Panc1 (cell line): ENCODE data around the gene TMEM109. TPM values are rescaled to one million over a fixed set of nuclear protein-coding genes. Genes with fewer than 3 reads are reported as not detected.

Experiments
- ATAC-seq: fragments of 200-7000 bp; cut with Tn5 transposase; 2 replicates; pipeline ENCODE4 v1.9.1; 2020; ENCODE audit warnings: mild to moderate bottlenecking, moderate library complexity
- BruUV-seq: library from RNA; stranded (reverse); fragments of 400-500 nt; replicated peaks from 2 replicates; lab custom pipeline; 2021; lab: Mats Ljungman, UMichigan
- CTCF ChIA-PET: fragments of 300-600 bp; sonication (Branson Sonifier 250); formaldehyde crosslinking; loops from one replicate; lab custom pipeline; 2022; ENCODE audit warnings: antibody characterized with exemption; lab: Charles Lee
- POLR2A ChIA-PET: fragments of 300-600 bp; sonication (Branson Sonifier 250); formaldehyde crosslinking; loops from one replicate; lab custom pipeline; 2022; ENCODE audit warnings: antibody characterized with exemption; lab: Charles Lee
- DNase-seq: peaks from one replicate; pipeline ENCODE4 v3.0.0-alpha.2; 2010; ENCODE audit warnings: low read depth, low spot score
- H3K27ac ChIP-seq: 2 replicates; pipeline ENCODE4 v1.5.1; 2011; ENCODE audit warnings: mild to moderate bottlenecking, low read length, inconsistent platforms
- H3K27me3 ChIP-seq: fragments of 200-500 bp; sonication (Bioruptor generic); 2 replicates; pipeline ENCODE4 v1.6.0; 2014; ENCODE audit warnings: low read length, inconsistent platforms; ENCODE audit not compliant: control insufficient read depth, insufficient read depth
- H3K36me3 ChIP-seq: fragments of 200-500 bp; sonication (Bioruptor generic); 2 replicates; pipeline ENCODE4 v1.5.1; 2014; ENCODE audit warnings: inconsistent platforms, mild to moderate bottlenecking, low read length, moderate library complexity; ENCODE audit not compliant: control insufficient read depth, insufficient read depth
- H3K4me1 ChIP-seq: 2 replicates; pipeline ENCODE4 v1.5.1; 2011; ENCODE audit warnings: inconsistent platforms, mild to moderate bottlenecking, low read length, moderate library complexity; ENCODE audit not compliant: control insufficient read depth, insufficient read depth
- H3K4me3 ChIP-seq, 2 experiments: 2 replicates each; pipeline ENCODE4 v1.5.1; 2011 to 2012; ENCODE audit warnings: low read depth in 2 of 2, low read length in 2 of 2, mild to moderate bottlenecking in 2 of 2, inconsistent platforms in 1 of 2, moderate library complexity in 1 of 2
- H3K9me3 ChIP-seq: fragments of 200-500 bp; sonication (Bioruptor generic); 2 replicates; pipeline ENCODE4 v1.5.1; 2014; ENCODE audit warnings: low read depth, mild to moderate bottlenecking, inconsistent platforms, low read length, moderate library complexity; ENCODE audit not compliant: control insufficient read depth, insufficient read depth
- CTCF ChIP-seq: fragments of 450-650 bp; IDR thresholded peaks from 2 replicates; pipeline ENCODE4 v1.5.1; 2017; ENCODE audit warnings: mild to moderate bottlenecking
- POLR2AphosphoS5 ChIP-seq: IDR thresholded peaks from 2 replicates; pipeline ENCODE4 v1.6.1; 2012; ENCODE audit warnings: mild to moderate bottlenecking, low read depth, low read length, moderate library complexity
- SIN3A ChIP-seq: IDR thresholded peaks from 2 replicates; pipeline ENCODE4 v1.6.1; 2012; ENCODE audit warnings: low read depth, mild to moderate bottlenecking, low read length, moderate library complexity, borderline replicate concordance; ENCODE audit not compliant: insufficient read depth
- TCF7L2 ChIP-seq: IDR thresholded peaks from 2 replicates; pipeline ENCODE4 v1.6.1; 2011; ENCODE audit warnings: mild to moderate bottlenecking, low read depth, low read length, inconsistent platforms
- in situ Hi-C: cut with HindIII; loops from 2 replicates; pipeline ENCODE4 v1.10.0; 2016; ENCODE audit warnings: low sequenced_read_pairs, low pct_unique_long_range_greater_than_20kb
- intact Hi-C: fragments of 100-400 bp; cut with micrococcal nuclease; formaldehyde crosslinking; loops from one replicate; pipeline ENCODE4 v1.10.0; 2022; ENCODE audit not compliant: unreplicated experiment
- total RNA-seq: library from RNA; stranded (reverse); gene quantifications from one replicate; pipeline ENCODE4 v1.2.1, GENCODE V29; 2021; ENCODE audit not compliant: unreplicated experiment
- TF ChIP-seq, protein P1 (sequence below), 2 experiments: IDR thresholded peaks; 2 replicates each; pipeline ENCODE4 v1.6.1; 2011 to 2012; ENCODE audit warnings: low read depth in 2 of 2, control low read depth in 1 of 2, low read length in 1 of 2, mild to moderate bottlenecking in 1 of 2, moderate library complexity in 1 of 2; ENCODE audit not compliant: insufficient read depth in 1 of 2

TMEM109 gene
- total RNA-seq, 1 experiment from 2014 or later: 91.8 TPM

GRCh38 chr11:60924110-60924905, 10.3 kb downstream of the TMEM109 start, which contains the start of gene TMEM132A:
Gene TMEM132A, plus strand, starts transcription at chr11:60924460. Its CDS starts 174 bp downstream, at chr11:60924634.
- DNase-seq (no peak), ATAC-seq (peak; percentile 95)
- H3K36me3 ChIP-seq: no peaks in the 10 kb centered on the region; the same call in none of the 2 replicates
- no peaks in the 10 kb centered on the region for H3K27me3 ChIP-seq
- H3K27ac ChIP-seq: peak within 1 kb of the TSS; percentile 77
- no peaks in the 10 kb centered on the region for H3K9me3 ChIP-seq
- BruUV-seq: no TSS peak
- peaks cover 18% of the 10 kb centered on the region for H3K4me1 ChIP-seq
- intact Hi-C loops: no loop called here
- ChIA-PET POLR2A (no interaction called here), CTCF (interaction anchor here (0.5 kb wide), 1 partner anchor 92 kb away, joined by 5 read pairs; no protein-coding TSS in a partner anchor)
- peak within 1 kb of the TSS; percentile 67 to 75 for H3K4me3 ChIP-seq
- no peak; the same call in 1 of the 2 replicates for TF ChIP-seq CTCF
- TF ChIP-seq, protein P1, sequence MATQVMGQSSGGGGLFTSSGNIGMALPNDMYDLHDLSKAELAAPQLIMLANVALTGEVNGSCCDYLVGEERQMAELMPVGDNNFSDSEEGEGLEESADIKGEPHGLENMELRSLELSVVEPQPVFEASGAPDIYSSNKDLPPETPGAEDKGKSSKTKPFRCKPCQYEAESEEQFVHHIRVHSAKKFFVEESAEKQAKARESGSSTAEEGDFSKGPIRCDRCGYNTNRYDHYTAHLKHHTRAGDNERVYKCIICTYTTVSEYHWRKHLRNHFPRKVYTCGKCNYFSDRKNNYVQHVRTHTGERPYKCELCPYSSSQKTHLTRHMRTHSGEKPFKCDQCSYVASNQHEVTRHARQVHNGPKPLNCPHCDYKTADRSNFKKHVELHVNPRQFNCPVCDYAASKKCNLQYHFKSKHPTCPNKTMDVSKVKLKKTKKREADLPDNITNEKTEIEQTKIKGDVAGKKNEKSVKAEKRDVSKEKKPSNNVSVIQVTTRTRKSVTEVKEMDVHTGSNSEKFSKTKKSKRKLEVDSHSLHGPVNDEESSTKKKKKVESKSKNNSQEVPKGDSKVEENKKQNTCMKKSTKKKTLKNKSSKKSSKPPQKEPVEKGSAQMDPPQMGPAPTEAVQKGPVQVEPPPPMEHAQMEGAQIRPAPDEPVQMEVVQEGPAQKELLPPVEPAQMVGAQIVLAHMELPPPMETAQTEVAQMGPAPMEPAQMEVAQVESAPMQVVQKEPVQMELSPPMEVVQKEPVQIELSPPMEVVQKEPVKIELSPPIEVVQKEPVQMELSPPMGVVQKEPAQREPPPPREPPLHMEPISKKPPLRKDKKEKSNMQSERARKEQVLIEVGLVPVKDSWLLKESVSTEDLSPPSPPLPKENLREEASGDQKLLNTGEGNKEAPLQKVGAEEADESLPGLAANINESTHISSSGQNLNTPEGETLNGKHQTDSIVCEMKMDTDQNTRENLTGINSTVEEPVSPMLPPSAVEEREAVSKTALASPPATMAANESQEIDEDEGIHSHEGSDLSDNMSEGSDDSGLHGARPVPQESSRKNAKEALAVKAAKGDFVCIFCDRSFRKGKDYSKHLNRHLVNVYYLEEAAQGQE (IDR thresholded peaks at IDR 0.05; ENCODE audit: insufficient read depth in 1 of 2, low read depth in 2 of 2, low read length in 1 of 2): 0 out of 4 replicates have a peak, but pooled peaks of 1 of the 2 experiments have one; percentile 21
- TF ChIP-seq POLR2AphosphoS5: peak; percentile 32; the same call in 1 of the 2 replicates
- in situ Hi-C loops: no loop called here

DNA sequence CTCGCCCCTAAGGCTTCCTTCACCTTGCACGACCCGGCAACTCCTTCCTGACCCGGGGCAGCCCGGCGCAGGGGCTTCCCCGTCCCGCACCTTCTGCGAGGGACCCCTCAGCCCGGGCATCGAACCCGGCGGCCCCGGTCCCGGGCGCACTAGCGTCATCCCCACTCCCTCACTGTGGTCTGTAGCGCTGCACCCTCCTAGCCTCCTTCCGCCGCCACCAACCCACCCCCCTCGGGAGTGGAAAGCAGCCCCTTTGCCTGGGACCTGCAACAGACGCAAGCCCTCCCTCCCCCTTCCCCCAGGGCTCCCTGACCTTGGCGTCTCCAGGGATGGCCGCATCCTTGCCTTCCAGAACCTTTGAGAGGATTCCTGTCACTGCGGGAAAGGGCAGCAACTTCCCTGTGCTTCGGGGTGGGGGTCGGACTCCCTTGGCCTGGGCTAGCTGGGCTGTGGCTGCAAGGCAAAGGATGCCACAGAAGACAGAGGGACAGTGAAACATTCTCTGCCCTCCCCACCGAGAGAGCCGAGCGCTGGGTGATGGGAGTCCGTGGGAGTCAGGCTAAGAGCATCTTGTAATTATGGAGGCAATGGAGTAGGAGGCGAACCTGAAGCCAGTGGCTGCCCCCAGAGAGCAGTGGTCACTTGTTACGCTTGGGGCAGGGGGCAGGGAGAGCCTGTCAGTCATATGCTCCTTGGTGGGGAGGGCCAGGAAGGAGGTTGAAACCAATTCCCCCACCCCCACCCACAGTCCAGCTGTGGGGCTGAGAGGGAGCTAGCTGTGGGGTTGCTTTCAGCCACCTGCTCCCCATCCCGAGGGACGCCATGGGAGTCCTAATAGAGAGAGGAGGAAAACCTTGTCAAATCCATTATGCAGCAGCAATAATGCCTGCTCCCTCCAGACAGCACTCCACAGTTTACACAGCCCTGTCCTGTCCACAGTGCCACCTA, 11.2 kb downstream of the TMEM109 start:
- ChIA-PET CTCF (interaction anchor here (0.6 kb wide), 1 partner anchor 188 kb away, joined by 3 read pairs; no protein-coding TSS in a partner anchor), POLR2A (interaction anchor here (0.7 kb wide), 1 partner anchor 28 kb away, joined by 3 read pairs; no protein-coding TSS in a partner anchor)
- no peaks in the 10 kb centered on the region for H3K9me3 ChIP-seq
- no peaks in the 10 kb centered on the region; the same call in 1 of the 2 replicates for H3K36me3 ChIP-seq
- ATAC-seq (peak; percentile 19; the same call in 1 of the 2 replicates), DNase-seq (no peak)
- in situ Hi-C loops: no loop called here
- BruUV-seq: no TSS peak
- intact Hi-C loops: no loop called here
- no peaks in the 10 kb centered on the region for H3K27me3 ChIP-seq
- peak overlapping the region; percentile 77 for H3K27ac ChIP-seq
- TF ChIP-seq CTCF (no peak), SIN3A (no peak), TCF7L2 (no peak), POLR2AphosphoS5 (no peak)
- TF ChIP-seq, protein P1 (IDR thresholded peaks at IDR 0.05; ENCODE audit: insufficient read depth in 1 of 2, low read depth in 2 of 2, low read length in 1 of 2): no peak
- peaks cover 18% of the 10 kb centered on the region for H3K4me1 ChIP-seq
- H3K4me3 ChIP-seq: peak overlapping the region; percentile 67 to 75
